ENCODE results near the gene CRABP1. TPM values are rescaled to one million over a fixed set of nuclear protein-coding genes. Genes with fewer than 3 reads are reported as not detected.

CRABP1 gene
- total RNA-seq, 2 donors from 2014 or later, result 103 TPM

DNA sequence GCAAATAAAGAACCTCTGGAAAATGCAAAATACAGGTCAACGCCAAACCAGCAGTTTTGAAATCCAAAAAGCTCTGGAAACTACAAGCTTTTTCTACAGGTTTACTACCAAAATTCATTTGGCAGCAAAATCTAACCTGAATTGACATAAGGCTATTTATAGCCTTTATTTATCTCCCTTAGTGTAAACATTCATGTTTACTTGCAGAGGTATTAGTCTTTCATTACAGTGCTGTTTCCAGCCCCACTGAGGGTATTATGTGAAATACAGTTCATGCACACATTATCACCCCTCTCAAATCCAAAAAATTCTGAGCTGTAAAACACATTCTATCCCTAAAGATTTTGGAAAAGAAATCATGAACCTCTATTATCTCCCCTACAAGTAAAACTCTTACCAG lies 47.9 kb upstream of the CRABP1 start:
- no peaks in the 10 kb centered on the region for H3K4me1 Mint-ChIP-seq
- no peak overlapping the region for H3K4me3 Mint-ChIP-seq
- Histone ChIP-seq H3K27ac (ENCODE audit: low read depth, low read length) (no peak overlapping the region), H3K4me1 (ENCODE audit: control insufficient read depth, insufficient read depth, low read length) (no peaks in the 10 kb centered on the region), H3K4me3 (ENCODE audit: low read length) (no peak overlapping the region), H3K9me3 (ENCODE audit: control insufficient read depth, low read length) (no peaks in the 10 kb centered on the region), H3K9ac (ENCODE audit: extremely low read depth, low read length, poor library complexity, severe bottlenecking) (no peak overlapping the region), H3K27me3 (ENCODE audit: control insufficient read depth, insufficient read depth, low read length, poor library complexity, severe bottlenecking) (no peaks in the 10 kb centered on the region), H3K36me3 (ENCODE audit: control insufficient read depth, insufficient read depth, low read length) (peaks cover 51% of the 10 kb centered on the region)
- no peaks in the 10 kb centered on the region for H3K9me3 Mint-ChIP-seq
- peak overlapping the region; percentile 52 for H3K27ac Mint-ChIP-seq
- WGBS, 2 experiments (ENCODE audit: insufficient coverage in 1 of 2, insufficient read length in 1 of 2), result 90 to 93% methylated on average over 1 of the region's 1 CpG
- H3K27me3 Mint-ChIP-seq (ENCODE audit: insufficient read depth), result no peaks in the 10 kb centered on the region
- no peak for DNase-seq
- TF ChIP-seq, protein P1, sequence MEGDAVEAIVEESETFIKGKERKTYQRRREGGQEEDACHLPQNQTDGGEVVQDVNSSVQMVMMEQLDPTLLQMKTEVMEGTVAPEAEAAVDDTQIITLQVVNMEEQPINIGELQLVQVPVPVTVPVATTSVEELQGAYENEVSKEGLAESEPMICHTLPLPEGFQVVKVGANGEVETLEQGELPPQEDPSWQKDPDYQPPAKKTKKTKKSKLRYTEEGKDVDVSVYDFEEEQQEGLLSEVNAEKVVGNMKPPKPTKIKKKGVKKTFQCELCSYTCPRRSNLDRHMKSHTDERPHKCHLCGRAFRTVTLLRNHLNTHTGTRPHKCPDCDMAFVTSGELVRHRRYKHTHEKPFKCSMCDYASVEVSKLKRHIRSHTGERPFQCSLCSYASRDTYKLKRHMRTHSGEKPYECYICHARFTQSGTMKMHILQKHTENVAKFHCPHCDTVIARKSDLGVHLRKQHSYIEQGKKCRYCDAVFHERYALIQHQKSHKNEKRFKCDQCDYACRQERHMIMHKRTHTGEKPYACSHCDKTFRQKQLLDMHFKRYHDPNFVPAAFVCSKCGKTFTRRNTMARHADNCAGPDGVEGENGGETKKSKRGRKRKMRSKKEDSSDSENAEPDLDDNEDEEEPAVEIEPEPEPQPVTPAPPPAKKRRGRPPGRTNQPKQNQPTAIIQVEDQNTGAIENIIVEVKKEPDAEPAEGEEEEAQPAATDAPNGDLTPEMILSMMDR (conservative IDR thresholded peaks at IDR 0.05), result no peak
- peaks cover 11% of the 10 kb centered on the region for H3K36me3 Mint-ChIP-seq (ENCODE audit: low read depth)

DNA sequence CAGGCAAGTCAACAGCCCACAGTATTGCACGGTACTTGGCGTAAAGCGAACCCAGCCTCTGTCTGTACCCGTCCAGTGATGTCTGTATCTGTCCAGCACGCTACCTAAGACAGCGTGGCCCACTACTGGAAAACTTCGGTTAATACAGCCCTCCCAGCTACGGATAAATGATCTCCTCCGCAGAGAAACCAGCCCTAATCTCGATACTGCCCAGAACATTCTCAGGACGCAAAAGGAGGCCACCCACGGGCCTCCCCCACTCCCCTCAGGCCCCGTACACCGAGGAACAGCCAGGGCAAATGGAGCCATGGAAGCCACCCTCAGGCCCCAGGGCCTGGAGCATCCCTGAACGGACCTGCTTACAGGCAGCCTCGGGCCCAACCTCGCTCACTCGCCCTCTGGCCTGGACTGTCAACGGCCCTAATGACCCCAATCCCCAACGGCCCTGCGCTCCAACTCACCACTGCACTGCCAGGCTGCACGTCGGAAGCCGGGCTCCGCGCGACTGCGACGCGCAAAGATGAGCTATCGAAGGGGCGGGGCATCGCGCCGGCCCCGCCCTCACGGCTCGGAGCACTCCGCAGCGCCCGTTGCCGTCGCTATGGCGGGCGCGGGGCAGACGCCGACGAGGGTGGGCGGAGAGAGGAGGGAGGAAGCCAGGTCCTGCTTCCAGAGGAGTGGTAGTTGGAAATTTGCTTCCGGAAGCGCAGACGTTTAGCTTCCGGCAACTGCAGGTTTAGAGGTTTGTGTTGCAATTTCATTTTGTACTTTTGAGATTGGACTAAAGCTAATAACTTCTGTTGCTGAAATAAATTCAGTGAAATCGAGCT lies 40.8 kb upstream of the CRABP1 start, which contains the start of gene SKIC8:
Gene SKIC8, minus strand, starts transcription at position 509 of the 830 bp plus-strand sequence. CDS start 3,923 bp downstream, outside the sequence.
- H3K9me3 Mint-ChIP-seq, result no peaks in the 10 kb centered on the region
- TF ChIP-seq, protein P1 (conservative IDR thresholded peaks at IDR 0.05), result peak; percentile 22
- DNase-seq, result peak; percentile 97
- peaks cover 10% of the 10 kb centered on the region for H3K27me3 Mint-ChIP-seq (ENCODE audit: insufficient read depth)
- Histone ChIP-seq H3K9ac (ENCODE audit: extremely low read depth, low read length, poor library complexity, severe bottlenecking) (peak within 1 kb of the TSS; percentile 88), H3K4me3 (ENCODE audit: low read length) (peak within 1 kb of the TSS; percentile 94), H3K27ac (ENCODE audit: low read depth, low read length) (no peak within 1 kb of the TSS), H3K36me3 (ENCODE audit: control insufficient read depth, insufficient read depth, low read length) (peaks cover 2% of the 10 kb centered on the region), H3K9me3 (ENCODE audit: control insufficient read depth, low read length) (no peaks in the 10 kb centered on the region), H3K4me1 (ENCODE audit: control insufficient read depth, insufficient read depth, low read length) (no peaks in the 10 kb centered on the region), H3K27me3 (ENCODE audit: control insufficient read depth, insufficient read depth, low read length, poor library complexity, severe bottlenecking) (peaks cover 27% of the 10 kb centered on the region)
- WGBS, 2 experiments (ENCODE audit: insufficient coverage in 1 of 2, insufficient read length in 1 of 2), result 1 to 3% methylated on average over 20 to 55 of the region's 55 CpGs
- peaks cover 5% of the 10 kb centered on the region for H3K4me1 Mint-ChIP-seq
- H3K36me3 Mint-ChIP-seq (ENCODE audit: low read depth), result peaks cover 3% of the 10 kb centered on the region
- peak within 1 kb of the TSS; percentile 96 for H3K27ac Mint-ChIP-seq
- peak within 1 kb of the TSS; percentile 99 for H3K4me3 Mint-ChIP-seq

DNA sequence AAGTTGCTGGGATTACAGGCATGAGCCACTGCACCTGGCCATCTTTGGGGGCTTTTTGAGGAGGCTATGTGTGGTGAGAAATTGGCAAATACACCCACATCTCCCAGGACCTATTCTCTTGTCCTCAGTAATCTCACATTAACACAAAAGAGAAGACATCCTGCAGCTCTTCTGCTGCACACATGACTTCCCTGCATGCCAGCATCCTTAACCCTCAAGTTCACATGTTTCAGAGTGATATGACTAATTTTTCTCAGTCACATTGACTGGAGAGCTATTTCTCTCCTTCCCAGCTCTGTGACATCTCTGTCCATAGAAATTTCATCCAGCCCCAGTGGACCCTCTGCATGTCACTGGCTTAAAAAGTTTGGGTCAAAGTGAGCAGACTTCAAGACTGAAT lies 38.8 kb upstream of the CRABP1 start:
- TF ChIP-seq, protein P1 (conservative IDR thresholded peaks at IDR 0.05), result no peak
- Histone ChIP-seq H3K36me3 (ENCODE audit: control insufficient read depth, insufficient read depth, low read length) (no peaks in the 10 kb centered on the region), H3K4me3 (ENCODE audit: low read length) (no peak overlapping the region), H3K4me1 (ENCODE audit: control insufficient read depth, insufficient read depth, low read length) (no peaks in the 10 kb centered on the region), H3K27ac (ENCODE audit: low read depth, low read length) (no peak overlapping the region), H3K9ac (ENCODE audit: extremely low read depth, low read length, poor library complexity, severe bottlenecking) (no peak overlapping the region), H3K9me3 (ENCODE audit: control insufficient read depth, low read length) (no peaks in the 10 kb centered on the region), H3K27me3 (ENCODE audit: control insufficient read depth, insufficient read depth, low read length, poor library complexity, severe bottlenecking) (peaks cover 27% of the 10 kb centered on the region)
- no peak for DNase-seq
- Mint-ChIP-seq H3K4me1 (peaks cover 5% of the 10 kb centered on the region), H3K9me3 (no peaks in the 10 kb centered on the region), H3K36me3 (ENCODE audit: low read depth) (no peaks in the 10 kb centered on the region), H3K27ac (no peak overlapping the region), H3K4me3 (no peak overlapping the region), H3K27me3 (ENCODE audit: insufficient read depth) (peaks cover 10% of the 10 kb centered on the region)
